HG03196 (cell line): ENCODE data around the gene EGFLAM.
"Not testable (repeated sequence)": the region's sequence is repeated elsewhere in the genome, so short reads cannot be mapped to it uniquely, and the experiment has no call there.

ENCODE experiments used
- ATAC-seq: cut with Tn5 transposase; IDR thresholded peaks from one replicate; pipeline ENCODE4 v1.9.1; 2021; ENCODE audit not compliant: unreplicated experiment

EGFLAM gene

DNA sequence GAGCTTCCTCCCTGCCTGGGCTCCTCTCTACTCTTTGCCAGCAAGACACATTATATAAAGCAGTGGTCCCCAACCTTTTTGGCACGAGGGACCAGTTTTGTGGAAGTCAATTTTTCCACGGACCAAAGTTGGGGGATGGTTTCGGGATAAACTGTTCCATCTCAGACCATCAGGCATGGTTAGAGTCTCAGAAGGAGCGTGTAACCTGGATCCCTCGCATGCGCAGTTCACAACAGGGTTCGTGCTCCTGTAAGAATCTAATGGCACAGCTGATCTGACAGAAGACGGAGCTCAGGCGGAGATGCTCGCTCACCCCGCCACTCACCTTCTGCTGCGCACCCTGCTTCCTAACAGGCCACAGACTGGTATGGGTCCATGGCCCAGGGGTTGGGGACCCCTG lies 155.3 kb downstream of the EGFLAM start:
- ATAC-seq, result no peak

GRCh38 chr5:38414348-38414747 lies 156.0 kb downstream of the EGFLAM start:
- no peak for ATAC-seq

DNA sequence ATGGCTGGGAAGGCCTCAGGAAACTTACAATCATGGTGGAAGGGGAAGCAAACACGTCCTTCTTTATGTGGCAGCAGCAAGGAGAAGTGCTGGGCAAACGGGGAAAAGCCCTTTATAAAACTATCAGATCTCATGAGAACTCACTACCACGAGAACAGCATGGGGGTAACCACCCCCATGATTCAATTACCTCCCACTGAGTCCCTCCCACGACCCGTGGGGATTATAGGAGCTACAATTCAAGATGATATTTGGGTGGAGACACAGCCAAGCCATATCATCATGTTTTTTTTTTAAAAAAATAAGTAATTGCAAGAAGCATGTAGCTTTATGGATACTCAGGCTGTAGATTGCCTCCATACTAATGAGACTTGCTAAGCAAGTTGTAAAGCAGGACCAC lies 157.4 kb downstream of the EGFLAM start:
- not testable (repeated sequence) for ATAC-seq

- ATAC-seq, result no peak
Measured at GRCh38 chr5:38417658-38418017, 159.3 kb downstream of the EGFLAM start.

DNA sequence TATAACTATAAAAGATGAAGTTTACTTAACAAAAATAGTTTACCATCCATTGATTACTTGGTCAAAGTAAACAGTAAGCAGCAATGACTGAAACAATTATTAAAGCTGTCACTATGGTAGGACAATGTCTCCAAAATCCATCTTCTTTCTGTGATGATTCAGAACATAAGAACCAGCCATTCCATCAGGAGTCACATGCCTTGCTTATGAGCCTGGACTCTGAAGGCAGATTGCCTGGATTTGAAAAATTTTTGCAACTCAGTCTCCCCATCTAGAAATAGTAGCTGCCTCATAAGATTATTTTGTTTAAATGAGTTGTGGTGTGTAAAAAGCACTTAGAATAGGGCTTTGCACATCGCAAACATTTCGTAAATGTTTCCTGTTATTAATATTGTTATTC lies 161.9 kb downstream of the EGFLAM start:
- no peak for ATAC-seq

DNA sequence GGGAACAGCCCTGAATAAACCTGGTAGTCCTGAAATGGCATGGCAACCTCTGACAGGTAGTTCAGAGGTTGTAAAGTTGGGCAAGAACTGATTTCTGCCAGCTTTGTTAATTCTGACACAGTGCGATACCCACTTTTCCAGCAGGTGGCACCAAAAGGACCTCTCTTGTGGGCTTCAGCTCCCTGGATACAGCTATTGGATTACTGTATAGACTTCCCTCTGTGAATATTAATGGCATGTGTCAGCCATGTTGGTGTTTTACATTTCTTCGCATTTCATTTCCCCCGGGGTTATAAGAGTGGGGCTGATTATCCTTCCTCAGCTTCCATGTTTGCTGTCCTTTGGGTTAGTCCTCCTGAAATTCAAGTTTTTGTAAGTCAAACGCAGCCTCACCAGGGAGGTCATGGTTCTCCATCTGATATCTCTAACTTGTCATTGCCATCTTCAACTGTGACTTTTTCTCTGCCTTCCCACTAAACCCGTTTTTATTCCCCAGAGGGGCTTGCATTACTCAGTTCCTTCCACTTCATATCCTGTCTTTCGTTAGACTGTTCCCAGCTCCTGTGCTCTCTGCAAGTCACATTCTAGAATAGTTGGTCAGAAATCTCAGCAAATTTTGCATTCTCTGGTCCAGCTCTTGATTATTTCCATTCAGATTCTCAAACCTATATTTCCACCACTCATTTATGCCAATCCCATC lies 162.5 kb downstream of the EGFLAM start:
- ATAC-seq, result no peak

DNA sequence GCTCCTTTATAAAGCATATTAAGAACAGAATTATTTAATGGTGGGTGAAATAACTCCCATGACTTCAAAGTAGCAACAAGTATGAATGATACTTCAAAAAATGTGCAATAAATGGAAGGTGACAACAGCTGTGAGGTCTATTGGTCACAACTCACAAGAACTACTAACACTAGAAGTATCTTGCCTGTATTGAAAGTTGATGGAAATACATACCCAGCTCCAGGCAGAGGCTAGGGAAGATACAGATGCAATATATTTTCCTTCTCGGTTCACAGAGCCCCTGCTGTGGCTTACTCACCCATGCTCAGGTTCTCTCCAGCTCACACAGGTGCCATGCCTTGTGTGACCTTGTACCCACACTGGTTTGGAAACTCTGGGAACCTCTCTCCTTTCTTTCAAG lies 164.3 kb downstream of the EGFLAM start:
- ATAC-seq, result no peak

GRCh38 chr5:38423276-38424147 lies 165.2 kb downstream of the EGFLAM start:
- no peak for ATAC-seq

GRCh38 chr5:38424148-38425060 lies 166.0 kb downstream of the EGFLAM start:
- ATAC-seq, result no peak

GRCh38 chr5:38426490-38426889 lies 168.1 kb downstream of the EGFLAM start:
- ATAC-seq, result no peak

- no peak for ATAC-seq
Measured at GRCh38 chr5:38426986-38427950, 168.9 kb downstream of the EGFLAM start.

DNA sequence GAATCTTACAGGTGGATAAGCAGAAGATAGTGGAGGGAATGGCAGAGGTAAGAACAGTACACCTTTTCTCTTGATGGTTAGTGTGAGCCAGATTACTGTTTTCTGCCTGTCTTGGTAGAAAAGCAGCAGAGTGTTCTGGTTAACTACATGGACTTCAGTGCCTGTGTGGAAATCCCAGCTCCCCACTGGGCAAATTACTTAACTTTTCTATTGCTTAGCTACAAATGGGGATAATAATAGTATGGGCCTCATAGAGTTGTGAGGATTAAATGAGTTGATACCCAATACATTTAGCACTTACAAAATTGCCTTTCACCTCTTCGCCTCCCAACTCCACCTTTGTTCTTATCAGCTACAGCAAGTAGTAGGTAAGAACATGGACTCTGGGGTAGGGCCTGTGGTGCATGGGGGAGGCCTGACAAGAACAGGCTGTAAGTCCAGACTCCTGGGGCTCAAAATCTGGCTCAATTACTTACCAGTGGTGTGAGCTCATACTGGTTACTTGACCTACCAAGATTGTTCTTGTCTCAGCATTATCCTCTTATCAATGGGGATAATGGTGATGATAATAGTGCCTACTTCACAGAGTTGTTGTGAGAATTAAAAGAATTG lies 173.0 kb downstream of the EGFLAM start:
- ATAC-seq, result no peak

- no peak for ATAC-seq
Measured at GRCh38 chr5:38433160-38433861, 175.0 kb downstream of the EGFLAM start.

DNA sequence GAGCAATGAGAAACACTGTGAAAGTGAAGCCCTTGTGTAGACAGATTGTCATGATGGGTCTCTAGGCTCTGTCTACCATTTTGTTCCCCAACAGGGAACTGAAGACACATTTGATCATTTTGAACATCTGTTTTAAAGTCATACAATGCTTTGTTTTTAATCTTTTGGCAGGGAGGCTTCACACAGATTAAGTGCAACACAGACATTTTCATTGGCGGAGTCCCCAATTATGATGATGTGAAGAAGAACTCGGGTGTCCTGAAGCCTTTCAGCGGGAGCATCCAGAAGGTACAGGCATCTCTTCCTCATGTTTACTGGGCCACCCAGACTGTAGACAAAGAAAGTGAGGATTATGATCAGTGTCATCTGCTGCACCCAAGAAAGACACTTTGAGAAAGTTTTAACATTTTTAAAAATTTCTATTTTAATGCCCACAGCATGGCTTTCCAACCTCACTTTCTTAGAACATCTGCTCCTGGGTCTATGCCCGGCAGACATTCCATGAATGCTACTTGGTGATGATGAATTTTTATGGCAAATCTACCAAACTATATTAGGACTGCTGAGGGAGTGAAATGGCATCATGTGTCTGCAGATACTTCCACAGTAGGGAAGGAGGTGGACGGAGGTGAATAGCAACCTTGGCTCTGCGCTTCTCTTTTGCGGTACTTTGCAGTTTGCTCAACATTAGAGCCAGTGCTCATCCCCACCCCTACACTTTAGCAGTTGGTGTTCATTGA lies 176.8 kb downstream of the EGFLAM start:
- no peak for ATAC-seq

- ATAC-seq, result no peak
Measured at GRCh38 chr5:38438757-38439156, 180.4 kb downstream of the EGFLAM start.

DNA sequence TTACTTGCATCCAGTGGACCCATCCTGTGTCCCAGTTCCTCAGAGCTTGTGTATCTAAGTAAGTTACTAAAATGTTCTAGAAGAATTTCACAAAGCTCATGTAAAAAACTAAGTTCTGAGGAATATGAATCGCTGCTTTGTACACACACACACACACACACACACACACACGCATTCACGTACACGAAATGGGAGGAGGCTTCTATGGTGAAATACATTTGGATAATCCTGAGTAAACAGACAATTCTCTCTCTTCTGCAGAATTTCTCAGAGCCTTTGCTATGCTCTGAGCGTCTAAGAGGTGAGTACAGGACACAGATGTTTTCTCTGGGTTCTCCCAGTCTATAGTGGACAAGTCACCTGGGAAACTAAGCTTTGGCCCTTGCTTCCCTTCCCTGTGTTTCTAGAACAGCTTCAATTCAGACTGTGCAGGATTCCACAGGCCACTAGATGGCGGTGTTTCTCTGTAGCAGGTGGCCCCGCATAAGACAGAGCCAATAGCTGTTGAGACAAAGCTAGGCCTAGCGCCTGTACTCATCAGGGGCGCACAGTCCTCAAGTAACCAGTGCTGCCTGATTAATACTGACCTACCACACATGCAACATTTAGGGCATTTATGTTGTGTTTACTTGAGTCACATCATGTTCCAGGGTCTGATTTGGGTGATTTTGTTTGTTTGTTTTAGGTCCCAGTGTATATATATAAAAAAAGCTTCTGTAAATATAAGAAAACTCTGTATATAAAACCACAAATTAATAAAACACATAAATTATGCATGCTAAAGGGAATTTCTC lies 183.3 kb downstream of the EGFLAM start:
- peak; percentile 95 for ATAC-seq

DNA sequence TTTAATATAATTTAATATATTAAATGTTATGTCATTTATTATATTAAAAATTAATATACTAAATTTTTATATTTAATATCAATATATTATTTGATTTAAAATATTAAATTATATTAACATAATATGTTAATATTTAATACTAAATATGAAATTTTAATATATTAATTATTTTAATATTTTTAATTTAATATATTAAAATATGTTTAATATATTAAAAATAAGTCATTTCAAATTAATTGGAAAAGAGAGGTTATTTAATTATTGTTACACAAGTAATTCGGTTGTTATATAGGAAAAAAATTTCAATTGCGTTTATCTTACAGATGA lies 183.9 kb downstream of the EGFLAM start:
- ATAC-seq, result no peak

DNA sequence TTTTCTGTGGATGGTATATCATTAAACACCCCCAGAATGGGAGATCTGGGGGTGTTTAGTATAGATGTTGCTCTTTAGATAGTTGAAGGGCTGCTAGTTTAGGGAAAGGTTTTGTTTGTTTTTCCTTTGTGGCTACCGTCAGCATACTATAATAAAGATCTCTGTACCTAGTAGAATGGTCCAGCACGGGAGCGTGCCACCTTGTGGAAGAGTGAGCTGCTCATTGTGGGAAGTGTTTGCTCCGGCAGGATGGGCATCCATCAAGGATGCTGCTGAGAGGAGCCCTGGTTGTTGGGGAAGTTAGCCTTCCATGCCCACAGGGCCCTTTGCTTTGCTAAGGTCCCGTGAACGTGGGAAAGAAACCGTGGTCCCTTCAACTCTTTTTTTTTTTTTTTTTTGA lies 185.0 kb downstream of the EGFLAM start:
- ATAC-seq, result no peak
